Mesenchymal stem cell (in vitro differentiated cells and primary cell): ENCODE measurements around the gene MYLIP.

Experiments
- DNase-seq: peaks from one replicate; pipeline ENCODE4 v3.0.0-alpha.2; 2013
- H2AFZ ChIP-seq: one replicate; pipeline ENCODE4 v1.6.1; 2013; ENCODE audit warnings: low read depth, mild to moderate bottlenecking, control low read depth, inconsistent platforms, low read length, moderate library complexity
- H2AK5ac ChIP-seq: 2 replicates; pipeline ENCODE4 v1.6.1; 2013; ENCODE audit warnings: low read length, moderate library complexity, mild to moderate bottlenecking, inconsistent platforms; ENCODE audit not compliant: severe bottlenecking
- H2BK120ac ChIP-seq: one replicate; pipeline ENCODE4 v1.6.1; 2013; ENCODE audit warnings: low read depth, mild to moderate bottlenecking, inconsistent platforms, low read length, moderate library complexity
- H2BK12ac ChIP-seq, 2 experiments: one replicate each; pipeline ENCODE4 v1.6.1; 2013; ENCODE audit warnings: inconsistent platforms in 2 of 2, low read length in 2 of 2, mild to moderate bottlenecking in 2 of 2, moderate library complexity in 2 of 2, control low read depth in 1 of 2
- H2BK15ac ChIP-seq: one replicate; pipeline ENCODE4 v1.6.1; 2013; ENCODE audit warnings: mild to moderate bottlenecking, low read depth, inconsistent platforms; ENCODE audit not compliant: poor library complexity, severe bottlenecking
- H2BK5ac ChIP-seq: 2 replicates; pipeline ENCODE4 v1.6.1; 2013; ENCODE audit warnings: low read depth, mild to moderate bottlenecking, low read length, control low read depth, inconsistent platforms; ENCODE audit not compliant: poor library complexity, severe bottlenecking
- H3K14ac ChIP-seq, 2 experiments: one replicate each; pipeline ENCODE4 v1.6.1; 2013; ENCODE audit warnings: inconsistent platforms in 2 of 2, low read length in 2 of 2, control low read depth in 1 of 2, mild to moderate bottlenecking in 1 of 2, moderate library complexity in 1 of 2
- H3K18ac ChIP-seq, 2 experiments: one replicate each; pipeline ENCODE4 v1.6.1; 2013; ENCODE audit warnings: inconsistent platforms in 2 of 2, low read length in 2 of 2, control low read depth in 1 of 2, low read depth in 1 of 2, mild to moderate bottlenecking in 1 of 2
- H3K23ac ChIP-seq, 2 experiments: one replicate each; pipeline ENCODE4 v1.6.1; 2013; ENCODE audit warnings: inconsistent platforms in 2 of 2, low read length in 2 of 2, mild to moderate bottlenecking in 2 of 2, moderate library complexity in 2 of 2, control low read depth in 1 of 2
- H3K27ac ChIP-seq: 2 replicates; pipeline ENCODE4 v1.5.1; 2013; ENCODE audit warnings: mild to moderate bottlenecking, moderate library complexity, low read length, control low read depth, inconsistent platforms; ENCODE audit not compliant: poor library complexity, severe bottlenecking
- H3K27me3 ChIP-seq, 2 experiments: 2 replicates each; pipeline versions ENCODE4 v1.6.1 to v1.7.0; 2013; ENCODE audit warnings: low read length in 2 of 2, mild to moderate bottlenecking in 2 of 2, moderate library complexity in 2 of 2, control low read depth in 1 of 2, inconsistent platforms in 1 of 2; ENCODE audit not compliant: control insufficient read depth in 1 of 2, insufficient read depth in 1 of 2
- H3K36me3 ChIP-seq, 2 experiments: 2 replicates each; pipeline versions ENCODE4 v1.6.1 to v1.7.0; 2013; ENCODE audit warnings: low read length in 2 of 2, control low read depth in 1 of 2, inconsistent platforms in 1 of 2, low read depth in 1 of 2, mild to moderate bottlenecking in 1 of 2; ENCODE audit not compliant: insufficient read depth in 2 of 2, control insufficient read depth in 1 of 2
- H3K4ac ChIP-seq, 2 experiments: one replicate each; pipeline ENCODE4 v1.6.1; 2013; ENCODE audit warnings: inconsistent platforms in 2 of 2, low read length in 2 of 2, mild to moderate bottlenecking in 2 of 2, moderate library complexity in 2 of 2, control low read depth in 1 of 2, low read depth in 1 of 2
- H3K4me1 ChIP-seq: 2 replicates; pipeline ENCODE4 v1.6.1; 2013; ENCODE audit warnings: low read depth, low read length, control low read depth; ENCODE audit not compliant: control insufficient read depth, insufficient read depth
- H3K4me2 ChIP-seq: 2 replicates; pipeline ENCODE4 v1.6.1; 2013; ENCODE audit warnings: low read length, mild to moderate bottlenecking, inconsistent platforms; ENCODE audit not compliant: poor library complexity, severe bottlenecking
- H3K4me3 ChIP-seq, 2 experiments: 2 replicates each; pipeline versions ENCODE4 v1.5.1 to v1.7.0; 2013; ENCODE audit warnings: low read length in 2 of 2, mild to moderate bottlenecking in 2 of 2, control low read depth in 1 of 2, low read depth in 1 of 2; ENCODE audit not compliant: insufficient read depth in 1 of 2
- H3K79me1 ChIP-seq: replicated peaks from 2 replicates; pipeline ENCODE4 v1.6.1; 2013; ENCODE audit warnings: mild to moderate bottlenecking, control low read depth, low read length, inconsistent platforms; ENCODE audit not compliant: poor library complexity, severe bottlenecking
- H3K9ac ChIP-seq: 2 replicates; pipeline ENCODE4 v1.7.0; 2013; ENCODE audit warnings: mild to moderate bottlenecking, low read length, moderate library complexity
- H3K9me3 ChIP-seq: 2 replicates; pipeline ENCODE4 v1.7.0; 2013; ENCODE audit warnings: mild to moderate bottlenecking, low read length; ENCODE audit not compliant: control insufficient read depth
- H4K8ac ChIP-seq: one replicate; pipeline ENCODE4 v1.6.1; 2013; ENCODE audit warnings: inconsistent platforms, mild to moderate bottlenecking, low read length, moderate library complexity
- H4K91ac ChIP-seq: one replicate; pipeline ENCODE4 v1.6.1; 2013; ENCODE audit warnings: mild to moderate bottlenecking, low read length, inconsistent platforms
- WGBS: methylation state at CpG from one replicate; pipeline ENCODE4 v1.1.7; 2013; ENCODE audit warnings: mixed read lengths; 5-methylcytosine and 5-hydroxymethylcytosine counted together

Gene MYLIP

DNA sequence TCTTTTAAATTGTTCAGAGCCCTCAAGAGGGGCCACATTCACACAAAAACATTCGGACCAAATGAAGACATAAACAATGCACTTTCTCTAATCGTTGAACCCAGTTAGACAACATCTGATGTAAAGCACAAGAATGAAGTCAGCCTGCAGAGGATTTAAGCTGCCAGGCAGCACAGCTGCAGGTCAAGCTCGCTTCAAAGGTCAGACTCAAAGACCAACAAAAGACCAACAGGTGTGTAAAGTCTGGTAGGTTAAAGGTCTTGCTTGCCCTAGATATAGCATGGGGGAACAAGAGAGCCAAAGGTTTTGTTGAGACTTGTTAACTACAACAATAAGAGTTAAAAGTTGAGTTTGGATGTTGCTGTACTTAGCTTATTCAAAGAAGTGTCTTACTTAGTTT lies 26.7 kb upstream of the MYLIP start:
- Histone ChIP-seq H4K8ac (no peak overlapping the region), H3K36me3 (no peaks in the 10 kb centered on the region), H3K9me3 (no peaks in the 10 kb centered on the region), H2BK15ac (no peak overlapping the region), H4K91ac (no peak overlapping the region), H3K4ac (no peak overlapping the region), H2BK12ac (no peak overlapping the region), H3K18ac (no peak overlapping the region), H3K27ac (no peak overlapping the region), H3K4me1 (no peaks in the 10 kb centered on the region), H2BK5ac (no peak overlapping the region), H3K4me2 (no peak overlapping the region), H3K9ac (no peak overlapping the region), H3K4me3 (no peak overlapping the region), H2BK120ac (no peak overlapping the region), H3K79me1 (no peaks in the 10 kb centered on the region), H2AK5ac (no peak overlapping the region), H2AFZ (no peak overlapping the region), H3K23ac (no peak overlapping the region), H3K27me3 (peaks cover 0 to 5% of the 10 kb centered on the region in 2 experiments), H3K14ac (no peak overlapping the region)
- no peak for DNase-seq
- WGBS: 66% methylated on average over 3 of the region's 3 CpGs

DNA sequence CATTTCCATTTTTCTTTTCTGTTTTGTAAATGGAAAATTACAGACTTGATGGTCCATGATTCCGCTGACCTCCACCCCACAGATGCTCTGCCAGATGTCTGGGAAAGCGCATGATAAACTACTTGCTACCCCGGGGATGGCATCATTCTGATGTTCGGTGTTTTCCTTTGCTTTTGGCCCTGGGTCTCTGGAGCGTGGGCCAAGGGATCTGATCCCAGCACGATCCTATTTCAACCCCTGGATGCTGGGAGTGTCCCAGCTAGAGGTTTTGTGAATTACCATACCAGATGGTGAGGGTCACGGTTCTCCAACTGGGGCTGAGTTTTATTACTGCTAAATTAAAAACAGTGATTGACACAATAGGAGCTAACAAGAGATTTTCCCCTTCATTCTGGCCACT lies 25.2 kb upstream of the MYLIP start:
- Histone ChIP-seq H3K9me3 (no peaks in the 10 kb centered on the region), H3K27me3 (peaks cover 0 to 5% of the 10 kb centered on the region in 2 experiments), H2BK120ac (no peak overlapping the region), H2BK15ac (no peak overlapping the region), H3K79me1 (no peaks in the 10 kb centered on the region), H3K4me2 (no peak overlapping the region), H2AFZ (no peak overlapping the region), H3K23ac (no peak overlapping the region), H4K8ac (no peak overlapping the region), H2BK5ac (no peak overlapping the region), H3K4me1 (no peaks in the 10 kb centered on the region), H2AK5ac (no peak overlapping the region), H3K14ac (no peak overlapping the region), H3K9ac (no peak overlapping the region), H3K18ac (no peak overlapping the region), H3K27ac (no peak overlapping the region), H2BK12ac (no peak overlapping the region), H4K91ac (no peak overlapping the region), H3K36me3 (no peaks in the 10 kb centered on the region), H3K4ac (no peak overlapping the region), H3K4me3 (no peak overlapping the region)
- no peak for DNase-seq
- WGBS: 96% methylated on average over 7 of the region's 7 CpGs

DNA sequence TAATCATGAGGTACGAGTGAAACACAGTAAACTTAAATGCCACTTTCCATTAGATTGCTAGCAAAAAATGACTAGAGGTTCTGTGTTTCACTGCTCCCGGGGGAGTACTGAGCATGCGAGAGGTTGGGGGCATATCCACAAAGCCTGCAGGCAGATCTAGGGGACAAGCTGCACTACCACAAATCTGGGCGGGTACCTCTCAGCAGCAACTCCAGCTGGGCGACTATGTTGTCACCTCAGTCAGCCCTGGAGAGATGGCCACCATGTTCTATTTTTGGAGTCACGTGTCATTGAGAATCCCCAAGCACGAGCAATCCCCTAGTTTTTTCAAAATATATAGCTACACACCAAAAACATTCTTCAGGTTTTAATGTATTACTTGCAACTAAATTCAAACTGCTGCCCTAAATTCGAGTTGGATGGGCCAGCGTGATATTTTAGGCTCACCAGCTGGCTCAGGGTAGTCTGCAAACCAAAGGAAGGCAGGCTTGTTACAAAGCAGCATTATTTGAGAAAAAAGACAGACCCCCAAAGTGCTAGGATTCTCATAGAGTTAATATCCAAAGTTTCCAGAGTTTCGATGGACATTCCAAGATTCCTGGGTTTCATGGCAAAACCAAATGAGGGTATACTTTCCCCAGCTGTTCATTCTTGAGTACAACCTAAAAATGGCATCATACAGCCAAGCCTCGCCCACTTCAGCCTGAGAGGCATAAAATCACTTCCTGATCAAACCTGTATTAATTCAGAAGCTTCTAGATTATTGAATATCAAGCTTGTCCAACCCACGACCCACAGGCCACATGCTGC lies 24.1 kb upstream of the MYLIP start:
- H2BK120ac ChIP-seq: no peak overlapping the region
- H2AK5ac ChIP-seq: no peak overlapping the region
- no peak overlapping the region for H3K18ac ChIP-seq
- no peak overlapping the region for H3K14ac ChIP-seq
- WGBS: 88% methylated on average over 12 of the region's 12 CpGs
- no peak for DNase-seq
- H3K4ac ChIP-seq: no peak overlapping the region
- no peak overlapping the region for H2BK12ac ChIP-seq
- H3K23ac ChIP-seq: no peak overlapping the region
- H3K27me3 ChIP-seq: peaks cover 0 to 5% of the 10 kb centered on the region in 2 experiments
- no peak overlapping the region for H3K4me3 ChIP-seq
- no peak overlapping the region for H3K9ac ChIP-seq
- H3K4me2 ChIP-seq: no peak overlapping the region
- H2BK5ac ChIP-seq: no peak overlapping the region
- H3K79me1 ChIP-seq: no peaks in the 10 kb centered on the region
- no peak overlapping the region for H3K27ac ChIP-seq
- no peaks in the 10 kb centered on the region for H3K4me1 ChIP-seq
- no peak overlapping the region for H4K8ac ChIP-seq
- no peak overlapping the region for H4K91ac ChIP-seq
- no peaks in the 10 kb centered on the region for H3K36me3 ChIP-seq
- H3K9me3 ChIP-seq: no peaks in the 10 kb centered on the region
- peak overlapping the region; percentile 23 for H2BK15ac ChIP-seq
- no peak overlapping the region for H2AFZ ChIP-seq

DNA sequence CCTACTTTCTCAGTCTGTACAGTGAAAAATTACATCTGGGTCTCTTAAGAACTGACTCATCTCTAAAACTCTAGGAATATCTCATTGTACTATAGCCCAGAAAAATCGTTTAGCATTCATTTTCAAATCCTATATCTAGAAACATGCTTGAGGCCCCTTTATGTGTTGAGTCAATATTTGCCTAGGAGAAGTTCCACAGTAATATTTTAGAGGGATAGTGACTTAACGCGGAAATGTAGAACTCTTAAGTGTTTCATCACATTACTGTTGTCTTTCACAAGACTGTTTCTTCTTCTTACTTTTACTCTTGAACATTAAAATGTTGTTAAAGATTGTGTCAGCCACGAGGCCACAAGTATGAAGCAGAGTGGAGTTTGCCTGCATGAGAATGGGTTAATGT lies 23.0 kb upstream of the MYLIP start:
- WGBS: 80% methylated on average over 1 of the region's 4 CpGs
- Histone ChIP-seq H3K4me1 (no peaks in the 10 kb centered on the region), H3K23ac (no peak overlapping the region), H3K18ac (no peak overlapping the region), H3K9ac (peak overlapping the region; percentile 7), H2AK5ac (no peak overlapping the region), H3K9me3 (no peaks in the 10 kb centered on the region), H2BK120ac (no peak overlapping the region), H3K36me3 (no peaks in the 10 kb centered on the region), H3K14ac (no peak overlapping the region), H2BK12ac (no peak overlapping the region), H4K8ac (no peak overlapping the region), H2BK5ac (no peak overlapping the region), H2BK15ac (no peak overlapping the region), H3K79me1 (no peaks in the 10 kb centered on the region), H2AFZ (no peak overlapping the region), H3K4me3 (no peak overlapping the region), H4K91ac (no peak overlapping the region), H3K4me2 (no peak overlapping the region), H3K4ac (no peak overlapping the region), H3K27ac (no peak overlapping the region), H3K27me3 (no peaks in the 10 kb centered on the region)
- DNase-seq: peak; percentile 66
